Hindlimb muscle (tissue), 1 donor: ENCODE measurements around the gene CAMK1D. TPM values are rescaled to one million over a fixed set of nuclear protein-coding genes. Genes with fewer than 3 reads are reported as not detected.

ENCODE experiments used
- DNase-seq: peaks from one replicate; pipeline ENCODE4 v3.0.0-alpha.2; 2013
- polyA plus RNA-seq: library from polyadenylated mRNA; unstranded; fragments of 120-200 nt; gene quantifications from one replicate; pipeline ENCODE4 v1.2.1, GENCODE V29; 2013; ENCODE audit not compliant: insufficient read length

The CAMK1D gene
- polyA plus RNA-seq, 1 donor, result 2.9 TPM

DNA sequence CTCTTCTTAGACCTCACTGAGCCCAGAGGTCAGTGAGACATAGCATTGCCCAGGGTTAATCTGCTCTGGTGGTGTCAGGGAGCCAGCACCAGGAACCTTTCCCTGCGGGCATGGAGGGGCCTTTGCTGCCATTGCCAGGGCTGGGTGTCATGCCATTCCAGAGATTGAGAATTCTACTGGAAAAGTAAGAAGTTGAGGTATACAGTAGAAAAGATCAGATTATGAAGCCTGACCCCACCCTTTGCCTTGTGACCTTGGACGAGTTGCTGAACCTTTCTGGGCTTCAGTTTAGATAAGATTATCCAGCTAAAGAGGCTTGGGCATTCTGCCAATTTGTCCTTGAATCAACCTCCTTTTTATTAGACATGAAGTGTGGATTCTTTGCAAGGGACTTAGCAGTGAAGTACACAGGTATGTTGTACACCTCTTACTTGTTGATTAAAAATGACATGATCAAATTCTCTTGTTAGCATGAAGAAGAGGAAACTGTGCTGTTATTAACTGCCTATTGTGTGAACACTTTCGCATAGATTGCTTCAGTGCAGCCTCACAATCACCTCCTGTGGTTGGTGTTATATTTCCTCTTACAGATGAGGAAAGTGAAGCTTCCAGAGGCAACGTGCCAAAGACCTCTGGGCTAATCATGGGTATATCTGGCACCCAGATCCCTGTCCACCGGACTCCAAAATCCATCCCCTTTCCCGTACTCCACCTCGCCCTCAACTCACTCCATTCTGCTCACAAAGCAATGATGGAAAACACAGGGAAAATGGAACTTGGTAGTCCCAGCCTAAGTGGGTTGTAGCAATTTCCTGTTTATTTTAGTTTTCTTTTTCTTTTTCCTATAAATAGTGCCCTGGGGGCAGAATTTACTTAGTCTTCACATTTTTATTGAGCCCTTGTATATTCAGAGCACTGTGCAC, 151.3 kb downstream of the CAMK1D start:
- no peak for DNase-seq

DNA sequence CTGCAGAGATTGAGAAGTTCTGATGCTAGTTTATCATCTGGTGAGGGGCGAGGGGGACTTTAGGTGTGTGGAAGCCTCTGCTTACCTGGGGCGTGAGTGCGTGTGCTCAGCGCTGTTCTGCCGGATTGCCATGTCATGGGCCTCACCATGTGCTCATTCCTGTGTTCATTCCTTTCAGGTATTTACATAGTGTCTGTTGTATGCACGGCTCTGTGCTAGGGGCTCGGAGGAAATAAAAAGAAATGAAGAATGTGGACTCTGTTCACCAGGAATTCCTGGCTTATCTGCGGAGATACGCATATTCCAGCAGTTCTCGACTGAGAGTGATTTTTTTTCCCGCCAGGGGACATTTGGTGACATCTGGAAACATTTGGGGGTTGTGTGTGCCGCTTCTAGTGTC, 152.0 kb downstream of the CAMK1D start:
- no peak for DNase-seq

- DNase-seq, result no peak
Observed at GRCh38 chr10:12501841-12502525, 152.6 kb downstream of the CAMK1D start.

DNA sequence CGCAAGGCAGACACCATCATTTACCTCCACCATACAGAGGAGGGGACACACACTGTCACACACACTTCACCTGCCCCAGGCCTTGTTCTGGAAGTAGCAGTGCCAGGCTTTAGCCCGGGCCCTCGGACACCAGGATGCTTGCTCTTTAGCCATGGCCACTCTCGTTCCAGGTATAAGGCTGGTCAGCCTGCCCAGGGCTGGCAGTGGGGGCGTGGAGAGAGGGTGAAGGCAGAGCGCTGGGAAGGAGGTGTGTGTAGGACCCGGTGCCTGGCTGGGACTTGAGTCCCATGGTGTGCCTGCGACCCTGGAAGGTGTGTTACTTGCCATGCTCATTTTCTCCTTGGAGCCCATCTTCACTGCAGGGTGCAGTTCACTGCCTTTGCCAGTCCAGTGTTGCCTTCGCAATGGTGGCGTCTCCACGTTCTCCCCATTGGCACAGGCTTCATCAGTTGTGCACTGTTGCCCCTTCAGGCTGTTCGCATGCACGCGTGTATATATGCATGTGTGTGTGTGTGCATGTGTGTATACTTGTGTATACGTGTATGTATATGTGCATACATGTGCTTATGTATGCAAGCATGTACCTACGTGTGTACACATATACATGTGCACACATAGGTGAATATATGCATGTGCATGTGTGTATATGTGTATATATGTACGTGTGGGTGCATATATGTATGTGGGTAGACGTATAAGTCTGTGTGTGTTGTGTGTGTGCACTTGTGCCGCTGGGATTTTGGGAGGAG, 153.4 kb downstream of the CAMK1D start:
- no peak for DNase-seq

- DNase-seq, result no peak
Observed at GRCh38 chr10:12503311-12503710, 154.0 kb downstream of the CAMK1D start.

DNA sequence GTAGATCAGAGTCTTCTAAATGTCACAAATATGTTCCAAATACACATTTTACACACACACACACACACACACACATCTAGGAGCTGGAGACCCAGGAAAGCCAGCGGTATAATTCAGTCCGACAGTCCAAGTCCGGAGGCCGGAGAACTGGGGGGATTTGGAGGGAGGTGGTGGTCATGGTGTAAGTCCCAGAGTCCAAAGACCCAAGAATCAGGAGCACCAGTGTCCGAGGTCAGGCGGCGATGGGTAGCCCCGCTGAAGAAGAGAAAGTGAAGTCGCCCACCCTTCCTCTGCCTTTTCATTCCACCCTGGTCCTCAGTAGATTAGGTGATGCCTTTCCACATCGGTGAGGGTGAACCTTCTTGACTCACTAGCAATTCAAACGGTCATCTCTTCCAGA, 154.8 kb downstream of the CAMK1D start:
- DNase-seq, result no peak

DNA sequence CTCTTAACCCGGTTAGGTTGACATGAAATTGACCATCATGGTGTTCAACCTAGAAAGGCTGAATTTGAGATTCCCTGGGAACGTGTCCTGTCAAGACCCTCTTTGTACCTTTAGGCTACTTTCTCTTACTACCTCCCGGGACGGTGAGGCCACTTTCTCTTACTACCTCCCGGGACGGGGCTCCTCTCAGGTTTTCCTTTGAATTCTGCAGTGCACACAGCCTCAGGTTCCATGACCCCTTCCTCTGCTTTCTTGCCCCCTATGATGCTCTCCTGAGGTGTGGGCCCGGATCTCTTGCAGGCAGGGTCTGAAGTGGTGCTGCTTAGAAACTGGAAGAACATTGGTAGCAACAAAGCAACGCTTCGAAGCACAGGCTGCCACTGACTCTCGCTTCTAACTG, 155.3 kb downstream of the CAMK1D start:
- no peak for DNase-seq

- no peak for DNase-seq
Observed at GRCh38 chr10:12505683-12506082, 156.3 kb downstream of the CAMK1D start.

DNA sequence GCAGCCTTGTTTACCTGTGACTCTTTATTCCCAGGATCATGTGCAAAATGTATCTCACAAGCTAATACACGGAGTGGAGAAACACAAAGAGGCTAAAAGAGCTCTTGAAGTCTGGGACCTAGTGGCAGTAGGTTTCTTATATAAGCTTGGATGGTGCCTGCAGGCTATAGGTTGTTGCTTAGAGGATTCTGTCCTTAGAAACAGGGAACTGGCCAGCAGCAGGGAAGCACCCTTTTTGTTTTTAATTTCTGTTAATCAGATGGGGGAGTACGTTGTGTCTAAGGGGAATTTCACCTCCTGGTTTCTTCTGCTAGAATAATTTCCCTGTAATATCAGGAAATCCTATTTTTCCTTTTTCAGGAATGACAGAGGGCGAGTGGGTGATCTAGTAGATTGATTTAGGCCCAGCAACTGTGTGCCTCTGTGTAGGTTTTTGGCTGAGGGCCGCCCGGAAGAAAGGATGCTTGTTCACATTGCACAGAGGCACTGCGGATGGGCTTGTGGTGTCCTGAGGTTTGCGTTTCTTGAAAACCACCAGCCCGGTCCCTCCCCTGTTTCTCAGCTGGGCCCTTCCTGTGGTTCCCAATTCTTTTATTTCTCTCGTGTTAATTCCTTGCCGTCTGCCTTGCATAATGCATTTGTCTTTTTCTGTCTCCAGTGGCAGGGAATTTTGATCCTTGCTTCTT, 158.0 kb downstream of the CAMK1D start:
- no peak for DNase-seq

DNA sequence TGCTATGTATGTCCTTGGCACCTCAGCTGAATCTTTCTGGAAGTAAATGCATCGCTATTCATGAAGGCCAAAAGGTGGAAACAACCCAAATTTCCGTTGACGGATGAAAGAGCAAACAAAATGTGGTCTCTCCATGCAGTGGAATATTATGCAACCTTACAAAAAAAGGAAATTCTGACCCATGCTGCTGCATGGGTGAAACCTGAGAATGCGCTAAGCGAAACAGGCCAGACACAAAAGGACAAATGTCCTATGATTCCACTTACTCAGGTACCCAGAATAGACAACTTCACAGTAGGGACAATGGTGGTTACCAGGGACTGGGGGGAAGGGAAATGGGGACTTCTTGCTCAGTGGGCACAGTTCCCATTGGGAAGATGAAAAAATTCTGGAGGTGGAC, 158.8 kb downstream of the CAMK1D start:
- no peak for DNase-seq

DNA sequence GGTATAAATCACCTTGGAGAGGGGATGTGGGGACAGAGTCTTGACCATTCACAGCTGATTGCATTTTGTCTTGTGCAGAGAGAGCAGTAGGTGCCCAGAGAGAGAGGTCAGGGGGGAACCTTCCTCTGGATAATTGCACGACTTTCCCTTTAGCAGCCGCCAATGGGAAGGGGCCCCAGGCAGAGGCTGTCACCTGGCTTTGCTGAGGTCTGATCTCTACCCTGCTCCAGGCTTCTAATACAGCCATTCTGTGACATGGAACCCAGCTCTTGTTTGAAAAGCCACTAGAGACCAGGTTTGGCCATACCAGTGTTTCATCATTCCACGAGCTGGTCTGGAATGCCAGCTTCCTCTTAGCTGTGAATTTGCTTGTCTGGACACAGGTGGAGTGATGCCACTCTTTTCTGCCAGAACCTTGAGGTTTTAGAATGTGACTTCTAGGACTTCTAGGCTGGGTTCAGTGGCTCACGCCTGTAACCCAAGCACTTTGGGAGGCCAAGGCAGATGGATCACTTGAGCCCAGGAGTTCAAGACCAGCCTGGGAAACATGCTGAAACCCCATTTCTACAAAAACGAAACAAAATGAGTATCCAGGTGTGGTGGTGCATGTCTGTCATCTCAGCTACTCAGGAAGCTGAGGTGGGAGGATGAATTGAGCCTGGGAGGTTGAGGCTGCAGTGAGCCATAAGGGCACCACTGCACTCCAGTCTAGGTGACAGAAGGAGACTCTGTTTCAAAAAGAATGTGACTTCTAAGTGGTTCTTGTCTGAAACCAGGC, 159.9 kb downstream of the CAMK1D start:
- DNase-seq, result no peak

- DNase-seq, result no peak
Observed at GRCh38 chr10:12509794-12510100, 160.4 kb downstream of the CAMK1D start.

DNA sequence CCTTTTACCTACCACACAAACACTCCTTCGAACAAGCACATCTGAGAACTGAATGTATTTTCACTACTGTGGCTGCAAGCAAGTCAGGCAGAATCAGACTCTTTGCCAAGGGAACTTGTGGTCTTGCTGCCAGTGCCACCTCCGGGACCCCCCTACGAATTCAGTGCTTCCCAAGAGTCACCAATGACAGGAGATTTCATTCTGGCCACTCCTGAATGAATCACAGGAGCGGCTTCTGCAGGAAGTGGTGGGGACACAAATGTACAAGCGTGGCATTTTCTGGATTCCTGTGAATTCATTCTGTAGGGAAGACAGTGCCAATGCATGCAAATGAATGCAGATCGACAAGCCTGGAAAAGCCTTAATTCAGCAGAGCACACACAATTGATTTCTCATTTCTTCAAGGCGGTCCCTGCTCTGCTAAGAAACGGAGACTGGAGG, 161.2 kb downstream of the CAMK1D start:
- DNase-seq, result no peak

- no peak for DNase-seq
Observed at GRCh38 chr10:12510984-12511383, 161.6 kb downstream of the CAMK1D start.

- DNase-seq, result no peak
Observed at GRCh38 chr10:12511651-12512050, 162.3 kb downstream of the CAMK1D start.

DNA sequence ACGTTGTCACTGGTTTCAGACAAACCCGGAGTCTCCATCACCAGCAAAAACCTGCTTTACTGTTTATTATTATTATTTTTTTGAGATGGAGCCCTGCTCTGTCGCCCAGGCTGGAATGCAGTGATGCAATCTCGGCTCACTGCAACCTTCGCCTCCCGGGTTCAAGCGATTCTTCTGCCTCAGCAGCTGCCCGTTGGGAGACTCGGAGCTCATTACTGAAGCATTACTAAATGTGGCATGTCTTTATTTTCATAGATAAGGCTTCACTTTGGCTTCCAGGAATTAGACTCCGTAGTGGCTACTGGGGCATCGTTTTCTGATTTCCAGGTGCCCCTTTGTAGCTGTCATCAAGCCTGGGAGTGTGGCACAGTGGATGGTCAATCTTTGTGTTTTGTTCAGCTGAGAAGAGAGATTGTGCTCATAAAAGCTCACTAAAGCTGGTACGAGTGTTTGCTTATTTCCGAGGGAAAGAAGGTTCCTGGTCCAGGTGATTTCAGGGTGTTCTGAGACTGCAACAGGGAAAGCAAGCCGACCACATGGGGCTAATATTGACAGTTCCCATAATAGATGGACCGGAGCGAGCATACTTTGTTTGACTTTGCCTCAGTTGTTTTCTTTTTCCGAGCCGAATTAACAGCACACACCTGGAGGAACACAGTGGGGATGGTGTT, 163.1 kb downstream of the CAMK1D start:
- no peak for DNase-seq

GRCh38 chr10:12513003-12513365, 163.6 kb downstream of the CAMK1D start:
- no peak for DNase-seq

- DNase-seq, result no peak
Observed at GRCh38 chr10:12513775-12514673, 164.7 kb downstream of the CAMK1D start.

GRCh38 chr10:12518024-12518423, 168.7 kb downstream of the CAMK1D start:
- DNase-seq, result no peak

DNA sequence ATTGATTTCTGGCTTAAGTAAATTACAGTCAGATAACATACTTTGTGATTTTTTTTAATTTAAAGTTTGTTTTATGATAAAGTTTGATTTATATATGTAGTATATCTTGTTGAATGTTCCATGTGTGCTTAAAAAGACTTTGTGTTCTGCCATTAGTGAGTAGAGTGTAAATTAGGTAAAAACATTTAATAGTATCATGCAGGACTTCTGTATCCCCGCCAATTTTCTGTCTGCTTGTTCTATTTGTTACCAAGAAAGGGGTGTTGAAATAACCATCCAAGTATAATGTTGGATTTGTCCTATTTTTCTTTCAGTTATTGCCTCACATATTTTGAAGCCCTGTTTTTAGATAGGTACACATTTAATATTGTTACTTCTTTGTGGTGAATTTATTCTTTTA, 172.1 kb downstream of the CAMK1D start:
- no peak for DNase-seq
